Measurements from ENCODE around the gene FAM186B.

GRCh38 chr12:49562831-49563230, 42.6 kb downstream of the FAM186B start:
- TF ChIP-seq BHLHE40 (IDR thresholded peaks at IDR 0.05; ENCODE audit: borderline replicate concordance) (no peak), FOXK2 (IDR thresholded peaks at IDR 0.05) (no peak), LEF1 (IDR thresholded peaks at IDR 0.05; ENCODE audit: borderline replicate concordance) (no peak), SP1 (IDR thresholded peaks at IDR 0.05) (no peak), L3MBTL2 (conservative IDR thresholded peaks at IDR 0.05) (no peak)
